Left forelimb (tissue), 1 donor: ENCODE measurements around the gene SRP68.
"Not testable (repeated sequence)": the region's sequence is repeated elsewhere in the genome, so short reads cannot be mapped to it uniquely, and the experiment has no call there.

Experiments
- DNase-seq: peaks from one replicate; pipeline ENCODE4 v3.0.0-alpha.2; 2018; ENCODE audit warnings: low spot score

Gene SRP68

DNA sequence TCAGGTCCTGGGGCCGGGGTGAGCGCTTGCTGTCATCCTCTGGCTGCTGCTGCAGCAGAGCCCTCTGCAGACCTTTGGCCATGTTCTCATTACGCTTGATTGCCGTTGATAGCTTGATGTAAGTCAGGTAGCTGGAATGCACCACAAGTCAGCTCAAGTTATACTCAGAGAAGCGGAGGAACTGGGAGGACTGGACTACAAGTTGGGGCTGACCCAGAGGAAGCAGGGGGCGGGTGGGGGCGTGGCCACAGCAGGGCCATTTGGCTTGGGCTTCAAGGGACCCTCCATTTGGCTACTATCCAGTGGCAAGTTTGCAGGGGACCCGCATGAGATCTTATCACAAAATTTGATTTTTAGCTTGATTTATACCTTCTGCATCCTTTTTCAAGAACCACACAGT lies 26.3 kb downstream of the SRP68 start:
- DNase-seq: no peak

- DNase-seq: not testable (repeated sequence)
Measured at GRCh38 chr17:76044475-76045007, 27.8 kb downstream of the SRP68 start.

GRCh38 chr17:76042868-76043267 lies 29.4 kb downstream of the SRP68 start:
- DNase-seq: not testable (repeated sequence)

DNA sequence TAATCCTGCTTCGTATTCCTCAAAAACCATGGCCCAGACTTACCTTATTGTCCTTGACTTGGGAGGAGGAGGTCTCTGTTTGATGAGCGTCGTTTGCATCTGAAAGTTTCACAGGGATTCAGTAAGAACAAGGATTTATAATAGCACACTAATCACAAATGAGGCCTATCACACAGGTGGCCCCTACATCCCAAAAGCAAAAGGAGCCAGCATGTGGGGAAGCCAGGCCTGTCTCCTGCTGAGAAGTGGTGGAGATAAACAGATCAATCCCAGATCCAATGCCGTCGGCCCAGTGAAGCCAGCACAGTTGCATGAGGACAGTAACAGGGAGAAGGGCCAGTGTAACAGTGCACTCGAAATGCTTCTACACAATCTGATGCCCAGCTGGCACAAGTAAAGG lies 31.9 kb downstream of the SRP68 start:
- DNase-seq: no peak

DNA sequence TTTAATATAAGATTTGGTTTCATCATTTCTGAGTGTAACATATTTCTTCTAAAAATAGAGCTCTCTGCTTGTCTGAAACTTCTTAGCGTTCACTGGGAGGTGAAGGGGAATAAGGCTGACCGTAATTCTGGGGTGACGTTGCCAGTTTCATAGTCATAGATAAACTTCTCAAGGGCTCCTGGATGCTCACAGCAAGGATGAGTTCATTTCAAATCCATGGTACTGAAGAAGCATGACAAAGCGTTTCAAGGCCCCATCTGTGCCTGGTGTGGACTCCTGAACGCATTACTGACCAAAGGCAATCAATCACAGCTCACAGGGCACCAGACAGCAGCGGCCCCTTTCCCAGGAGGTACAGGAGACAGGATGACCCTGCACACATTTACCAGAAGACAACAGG lies 33.2 kb downstream of the SRP68 start:
- no peak for DNase-seq

DNA sequence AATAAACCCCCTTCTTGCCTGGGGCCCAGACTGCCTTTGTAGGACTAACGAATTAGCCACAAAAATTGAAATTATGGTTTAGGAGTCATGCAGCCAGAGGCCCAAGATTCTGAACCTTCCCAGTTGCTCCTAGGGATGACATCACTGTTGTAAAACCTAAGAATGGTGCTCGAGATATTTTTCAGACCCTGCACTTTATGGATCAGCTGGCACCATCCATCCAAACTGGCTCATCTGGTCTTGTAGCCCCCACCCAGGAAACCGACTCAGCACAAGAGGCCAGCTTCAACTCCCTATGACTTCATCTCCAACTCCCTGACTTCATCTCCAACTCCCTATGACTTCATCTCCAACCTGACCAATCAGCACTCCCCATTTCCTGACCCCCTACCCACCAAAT lies 34.3 kb downstream of the SRP68 start:
- DNase-seq: no peak

DNA sequence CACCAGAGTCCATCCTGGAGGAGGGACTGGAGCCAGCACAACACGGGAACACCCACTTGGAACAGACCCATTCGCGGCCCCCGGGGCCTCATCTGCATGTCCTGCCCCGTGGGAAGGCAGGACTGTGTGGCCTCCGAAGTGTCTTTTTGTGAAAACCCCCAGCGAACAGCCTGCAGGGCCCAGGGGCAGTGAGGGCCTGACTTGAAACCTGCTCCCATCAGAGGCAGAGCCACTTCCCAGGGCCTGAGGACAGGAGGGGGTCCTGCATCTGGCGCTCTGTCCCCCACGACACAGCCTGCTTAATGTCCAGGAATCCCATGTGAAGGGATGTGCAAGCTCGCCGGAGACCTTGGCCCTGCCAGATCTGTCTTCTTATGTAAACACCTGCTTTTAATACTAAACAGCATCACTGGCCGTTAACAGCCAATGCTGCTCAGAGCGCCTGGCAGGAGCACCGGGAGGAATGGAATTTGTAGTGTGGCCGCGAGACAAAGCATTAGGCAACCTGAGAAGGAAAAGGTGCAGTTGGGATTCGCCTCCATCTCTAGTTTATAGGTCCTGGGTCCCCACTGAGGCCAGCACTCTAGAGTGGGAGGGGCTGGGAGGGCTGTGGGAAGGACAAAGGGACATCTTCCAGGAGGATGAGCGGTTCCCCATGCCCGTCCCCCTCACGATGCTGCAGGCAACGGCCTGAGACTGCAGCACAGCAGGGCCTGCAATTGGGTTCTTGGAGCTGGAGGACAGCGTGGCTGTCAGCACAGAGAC lies 35.6 kb downstream of the SRP68 start:
- DNase-seq: no peak

GRCh38 chr17:76034428-76035350 lies 37.6 kb downstream of the SRP68 start:
- no peak for DNase-seq

DNA sequence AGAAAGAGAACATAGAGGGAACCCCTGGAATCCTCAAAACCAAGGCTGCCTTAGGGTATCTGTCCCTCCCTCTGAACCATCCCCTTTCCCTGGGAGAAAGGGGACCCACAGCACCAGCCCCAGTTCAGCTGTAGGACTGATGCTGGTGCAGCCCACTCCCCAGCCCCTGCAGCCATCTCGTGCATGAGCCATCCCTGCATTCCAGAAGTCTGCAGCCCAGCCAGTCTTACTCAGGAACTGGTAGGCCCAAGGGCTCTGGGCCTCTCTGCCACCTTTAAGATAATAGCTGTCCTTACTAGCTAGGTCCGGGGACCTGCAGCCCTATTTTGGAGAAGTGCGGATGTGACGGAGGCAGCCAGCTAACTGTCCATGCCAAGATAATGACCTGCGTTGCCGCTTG lies 39.2 kb downstream of the SRP68 start:
- no peak for DNase-seq

GRCh38 chr17:76032780-76033108 lies 39.6 kb downstream of the SRP68 start:
- DNase-seq: no peak

DNA sequence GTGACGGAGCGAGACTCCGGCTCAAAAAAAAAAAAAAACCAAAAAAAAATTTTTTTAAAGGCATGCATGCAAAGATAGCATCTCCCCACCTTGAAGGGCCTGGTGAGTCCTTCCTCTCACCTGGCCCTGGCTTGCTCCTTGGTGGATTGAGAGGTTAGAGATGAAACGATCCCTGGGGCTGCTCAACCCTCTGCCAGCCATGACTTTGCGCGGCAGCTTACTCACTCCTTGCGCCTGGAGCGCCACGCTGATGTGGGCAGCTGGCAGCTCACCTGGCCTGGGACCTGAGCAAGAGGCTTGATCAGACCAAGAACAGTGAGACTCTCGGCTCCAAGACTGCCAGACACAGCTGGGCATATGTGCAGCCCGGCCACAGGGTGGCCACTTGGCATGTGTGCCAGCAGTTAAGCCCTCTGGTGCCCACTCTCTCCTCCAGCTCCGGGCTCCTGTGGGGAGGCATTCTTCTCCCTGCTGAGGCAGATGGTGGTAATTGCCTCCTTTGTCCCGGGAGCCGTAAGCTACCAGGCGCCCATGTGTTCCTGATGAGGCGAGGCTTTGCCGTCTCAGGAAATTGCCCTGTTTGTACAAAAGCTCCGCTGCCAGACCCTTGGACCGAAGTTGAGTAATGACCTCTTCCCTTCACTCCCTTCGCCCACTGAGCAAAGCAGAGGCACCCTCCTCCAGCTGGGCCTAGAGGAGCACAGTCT lies 40.1 kb downstream of the SRP68 start:
- no peak for DNase-seq

DNA sequence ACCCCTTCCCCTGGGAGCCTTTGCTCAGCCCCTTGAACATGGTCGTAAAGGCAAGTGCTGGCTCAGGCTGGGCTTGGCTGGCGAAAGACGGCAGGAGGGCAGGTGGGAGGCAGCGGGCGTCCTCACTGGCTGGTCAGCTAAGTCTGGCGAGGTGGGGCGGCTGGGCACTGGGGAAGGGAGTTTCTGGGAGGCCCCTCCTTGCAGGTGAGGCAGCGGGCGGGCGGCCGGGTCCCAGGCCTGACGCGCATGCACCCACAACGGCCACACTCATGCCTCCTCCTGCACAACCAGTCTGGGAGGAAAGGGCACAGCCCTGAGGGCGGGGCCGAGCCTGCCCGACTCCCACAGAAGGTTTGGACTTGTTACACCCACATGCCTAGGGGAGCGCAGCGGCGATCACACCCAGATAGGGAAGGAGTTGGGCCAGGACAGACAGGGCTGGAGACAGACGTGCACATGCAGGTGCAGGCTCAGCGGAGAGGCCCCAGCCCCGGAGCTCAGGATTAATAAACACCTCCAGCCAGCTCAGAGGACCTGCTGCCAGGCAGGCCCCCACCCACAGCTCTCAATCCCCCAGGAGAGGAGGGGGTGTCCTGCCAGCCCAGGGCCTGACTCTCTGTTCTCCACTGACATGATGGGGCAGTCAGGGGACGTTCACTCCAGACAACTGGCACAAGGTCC lies 45.0 kb downstream of the SRP68 start, which contains the start of gene EVPL:
EVPL (minus strand) TSS at position 148 of the 681 bp plus-strand sequence; CDS start at position 40, 108 bp downstream.
- no peak for DNase-seq

- DNase-seq: no peak
Measured at GRCh38 chr17:76026714-76027158, 45.6 kb downstream of the SRP68 start.

- DNase-seq: no peak
Measured at GRCh38 chr17:76025294-76025693, 47.0 kb downstream of the SRP68 start.

- no peak for DNase-seq
Measured at GRCh38 chr17:76024353-76024752, 48.0 kb downstream of the SRP68 start.

DNA sequence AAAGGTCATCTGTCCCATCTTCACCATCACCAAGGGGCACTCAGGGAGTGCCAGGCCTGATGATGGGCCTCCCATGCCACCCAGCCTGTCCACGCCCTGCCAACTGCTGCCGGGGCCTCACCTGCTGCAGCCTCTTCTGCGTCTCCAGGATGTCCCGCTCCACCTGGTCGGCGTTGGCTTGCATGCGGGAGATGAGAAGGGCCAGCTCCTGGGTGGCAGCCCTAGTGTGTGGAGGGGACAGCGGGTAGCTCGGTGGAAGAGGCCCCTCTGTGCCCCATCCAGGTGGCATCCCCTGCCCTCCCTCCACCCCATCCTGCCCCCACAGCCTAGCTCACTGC lies 48.4 kb downstream of the SRP68 start:
- no peak for DNase-seq

DNA sequence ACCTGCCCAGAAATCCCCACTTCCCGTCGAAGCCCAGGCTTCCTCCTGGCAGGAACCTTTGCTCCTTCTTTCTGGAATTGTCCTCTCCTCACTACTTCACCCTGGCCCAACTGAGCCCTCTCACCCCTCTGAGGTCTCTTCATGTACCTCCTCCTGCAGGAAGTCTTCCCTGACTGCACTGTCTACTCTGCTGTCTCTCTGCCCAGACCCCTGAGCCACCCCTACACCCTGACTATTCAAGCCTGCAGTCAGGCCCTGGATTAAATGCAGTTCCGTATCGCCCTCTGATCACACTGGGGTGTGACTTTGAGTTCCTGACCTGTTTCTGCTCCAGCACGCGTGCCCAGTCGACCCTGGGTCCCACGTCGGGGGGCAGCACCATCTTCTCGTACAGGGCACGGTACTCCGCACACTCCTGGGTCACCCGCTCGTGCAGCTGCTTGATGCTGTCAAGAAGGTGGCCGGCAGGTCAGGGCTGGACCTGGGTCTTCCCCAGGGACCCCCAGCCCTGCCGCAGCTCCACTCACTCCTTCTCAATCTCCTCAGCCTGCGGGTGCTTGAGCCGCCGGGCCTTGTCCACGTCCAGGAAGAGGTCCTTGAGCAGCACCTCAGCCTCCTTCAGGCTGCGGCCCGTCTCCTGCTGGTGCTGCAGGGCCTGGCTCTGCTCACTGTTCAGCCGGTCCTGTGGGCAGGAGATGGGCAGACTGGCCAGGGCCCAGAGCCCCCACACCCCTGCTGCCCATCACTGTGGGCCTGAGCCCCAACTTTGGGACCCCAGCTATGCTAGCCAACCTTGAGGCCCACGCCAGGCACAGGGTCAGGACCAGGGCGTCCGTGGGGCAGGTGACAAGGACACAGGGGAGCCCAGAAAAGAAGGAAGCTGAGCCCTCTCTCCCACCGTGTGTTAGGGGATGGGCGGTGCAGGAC lies 49.1 kb downstream of the SRP68 start:
- no peak for DNase-seq

- no peak for DNase-seq
Measured at GRCh38 chr17:76022285-76022684, 50.0 kb downstream of the SRP68 start.

DNA sequence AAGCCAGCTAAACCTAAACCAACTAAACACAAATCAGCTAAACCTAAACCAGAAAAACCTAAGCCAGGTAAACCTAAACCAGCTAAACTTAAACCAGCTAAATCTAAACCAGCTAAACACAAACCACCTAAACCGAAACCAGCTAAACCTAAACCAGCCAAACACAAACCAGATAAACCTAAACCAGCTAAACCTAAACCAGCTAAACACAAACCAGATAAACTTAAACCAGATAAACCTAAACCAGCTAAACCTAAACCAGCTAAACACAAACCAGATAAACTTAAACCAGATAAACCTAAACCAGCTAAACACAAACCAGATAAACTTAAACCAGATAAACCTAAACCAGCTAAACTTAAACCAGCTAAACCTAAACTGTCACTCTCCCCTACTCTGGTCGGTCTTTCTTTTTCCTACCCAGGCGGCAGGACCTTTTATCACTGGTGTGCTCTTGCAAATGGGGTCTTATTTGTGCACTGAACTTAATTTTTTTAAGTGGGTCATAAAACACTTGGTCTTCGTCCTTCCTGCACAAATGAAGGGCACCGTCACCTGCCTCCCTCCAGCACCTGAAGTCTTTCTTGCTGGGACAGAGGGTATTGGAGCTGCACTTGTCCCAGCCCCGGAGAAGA lies 52.4 kb downstream of the SRP68 start:
- no peak for DNase-seq

GRCh38 chr17:76018801-76019200 lies 53.5 kb downstream of the SRP68 start:
- no peak for DNase-seq
